GM20431 (cell line): ENCODE results near the gene INSRR.

Experiments
- in situ Hi-C: fragments of 300-500 bp; cut with MseI, MboI; formaldehyde crosslinking; loops from one replicate; pipeline ENCODE4 v1.15.0; 2020; ENCODE audit warnings: low sequenced_read_pairs; ENCODE audit not compliant: unreplicated experiment

Gene INSRR

GRCh38 chr1:156876281-156876680 is 17.4 kb upstream of the INSRR start:
- in situ Hi-C loops: no loop called here

GRCh38 chr1:156875341-156875615 is 16.4 kb upstream of the INSRR start:
- in situ Hi-C loops: no loop called here

- in situ Hi-C loops: no loop called here
Measured at GRCh38 chr1:156874572-156875340, 15.8 kb upstream of the INSRR start.

GRCh38 chr1:156874142-156874541 is 15.2 kb upstream of the INSRR start:
- in situ Hi-C loops: no loop called here

- in situ Hi-C loops: no loop called here
Measured at GRCh38 chr1:156873659-156874058, 14.7 kb upstream of the INSRR start.

GRCh38 chr1:156869455-156869854 is 10.5 kb upstream of the INSRR start:
- in situ Hi-C loops: no loop called here

GRCh38 chr1:156868341-156868740 is 9.4 kb upstream of the INSRR start:
- in situ Hi-C loops: no loop called here

GRCh38 chr1:156866249-156866909 is 7.5 kb upstream of the INSRR start:
- in situ Hi-C loops: no loop called here

- in situ Hi-C loops: no loop called here
Measured at GRCh38 chr1:156865865-156866248, 6.9 kb upstream of the INSRR start.

- in situ Hi-C loops: no loop called here
Measured at GRCh38 chr1:156865258-156865657, 6.3 kb upstream of the INSRR start.

GRCh38 chr1:156864796-156865195 is 5.9 kb upstream of the INSRR start:
- in situ Hi-C loops: no loop called here

- in situ Hi-C loops: no loop called here
Measured at GRCh38 chr1:156863631-156864030, 4.7 kb upstream of the INSRR start.

- in situ Hi-C loops: no loop called here
Measured at GRCh38 chr1:156862997-156863599, 4.2 kb upstream of the INSRR start.

- in situ Hi-C loops: no loop called here
Measured at GRCh38 chr1:156862584-156862983, 3.7 kb upstream of the INSRR start.

GRCh38 chr1:156860628-156861423 is 1.9 kb upstream of the INSRR start, which contains the start of gene NTRK1:
TSS of gene NTRK1 (plus strand) at chr1:156860865. CDS start at chr1:156860935, 70 bp downstream.
- in situ Hi-C loops: no loop called here

GRCh38 chr1:156860113-156860627 is 1.3 kb upstream of the INSRR start:
- in situ Hi-C loops: no loop called here

- in situ Hi-C loops: no loop called here
Measured at GRCh38 chr1:156859523-156860112, 701 bp upstream of the INSRR start.

GRCh38 chr1:156858555-156858956 is 361 bp downstream of the INSRR start:
- in situ Hi-C loops: no loop called here

GRCh38 chr1:156857532-156857931 is 1.4 kb downstream of the INSRR start:
- in situ Hi-C loops: no loop called here

- in situ Hi-C loops: no loop called here
Measured at GRCh38 chr1:156856282-156856785, 2.6 kb downstream of the INSRR start.
